Hematopoietic multipotent progenitor cell treated with erythropoietin and hydrocortisone succinate and interleukin-3 and kit ligand, for 8 days (in vitro differentiated cells): ENCODE measurements around the gene OR6B1.
"Not testable (repeated sequence)": the region's sequence is repeated elsewhere in the genome, so short reads cannot be mapped to it uniquely, and the experiment has no call there.

Experiments used
- DNase-seq: peaks from one replicate; pipeline ENCODE4 v3.0.0-alpha.2; 2015

The OR6B1 gene

DNA sequence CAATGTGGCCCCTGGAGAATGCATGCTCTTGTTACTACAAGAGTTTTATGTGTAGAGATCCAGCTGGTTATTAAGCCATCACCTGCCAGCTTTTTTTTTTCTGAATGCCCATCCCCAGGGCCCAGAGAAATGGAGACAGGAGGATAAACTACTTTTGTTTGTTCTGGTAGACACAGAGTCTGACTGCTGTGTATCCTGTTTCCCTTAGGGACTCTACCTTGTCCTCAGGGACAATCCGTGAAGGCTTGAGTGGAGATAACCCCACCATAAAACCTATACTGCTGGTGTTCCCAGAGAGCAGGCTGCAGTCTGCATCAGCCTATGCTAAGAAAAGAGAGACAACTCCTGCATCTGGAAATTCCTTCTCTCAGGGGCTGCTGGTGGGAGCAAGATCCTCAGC is 48.5 kb downstream of the OR6B1 start, which contains the start of gene OR2A5:
Gene OR2A5, plus strand, starts transcription at position 301 of the 400 bp plus-strand sequence. CDS start 1,454 bp downstream, outside the sequence.
- DNase-seq, result no peak

DNA sequence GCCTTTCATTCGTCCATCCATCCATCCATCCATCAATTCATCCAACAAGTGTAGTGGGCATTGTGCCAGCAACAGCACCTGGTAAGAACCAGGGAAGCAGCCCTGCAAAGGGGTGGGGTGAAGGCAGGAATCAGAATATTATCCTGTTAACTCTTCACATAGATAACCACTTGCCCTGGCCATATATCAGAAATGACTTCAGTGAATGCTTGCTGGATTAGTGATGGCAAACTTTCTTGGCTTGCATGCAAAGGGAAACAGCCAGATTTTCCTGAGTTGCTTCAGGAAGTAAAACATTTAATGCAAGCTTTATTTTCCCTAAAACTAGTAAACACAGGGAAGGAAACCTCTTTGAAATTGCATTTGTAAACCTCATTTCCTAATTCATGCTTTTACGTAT is 49.4 kb downstream of the OR6B1 start:
- no peak for DNase-seq

DNA sequence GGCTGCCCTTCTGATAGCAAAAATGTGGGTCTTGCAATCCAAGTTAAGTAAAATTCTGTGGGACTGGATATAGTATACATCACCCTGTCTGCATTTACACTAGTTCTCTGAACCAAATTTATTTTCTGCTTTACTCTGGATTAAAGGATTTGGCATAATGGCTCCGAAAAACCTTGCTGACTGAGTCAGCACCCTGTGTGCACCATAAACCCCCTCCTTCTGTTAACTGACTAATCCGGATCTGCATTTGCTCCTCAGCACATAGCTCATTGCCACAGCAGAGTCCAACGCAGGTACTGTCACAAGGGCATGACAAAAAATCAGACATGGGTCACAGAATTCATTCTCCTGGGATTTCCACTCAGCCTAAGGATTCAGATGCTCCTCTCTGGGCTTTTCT is 50.0 kb downstream of the OR6B1 start:
- DNase-seq, result no peak

DNA sequence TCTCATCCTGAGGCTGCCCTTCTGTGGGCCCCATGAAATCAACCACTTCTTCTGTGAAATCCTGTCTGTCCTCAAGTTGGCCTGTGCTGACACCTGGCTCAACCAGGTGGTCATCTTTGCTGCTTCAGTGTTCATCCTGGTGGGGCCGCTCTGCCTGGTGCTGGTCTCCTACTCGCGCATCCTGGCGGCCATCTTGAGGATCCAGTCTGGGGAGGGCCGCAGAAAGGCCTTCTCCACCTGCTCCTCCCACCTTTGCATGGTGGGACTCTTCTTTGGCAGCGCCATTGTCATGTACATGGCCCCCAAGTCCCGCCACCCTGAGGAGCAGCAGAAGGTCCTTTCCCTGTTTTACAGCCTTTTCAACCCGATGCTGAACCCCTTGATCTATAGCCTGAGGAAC is 50.8 kb downstream of the OR6B1 start:
- DNase-seq, result not testable (repeated sequence)

DNA sequence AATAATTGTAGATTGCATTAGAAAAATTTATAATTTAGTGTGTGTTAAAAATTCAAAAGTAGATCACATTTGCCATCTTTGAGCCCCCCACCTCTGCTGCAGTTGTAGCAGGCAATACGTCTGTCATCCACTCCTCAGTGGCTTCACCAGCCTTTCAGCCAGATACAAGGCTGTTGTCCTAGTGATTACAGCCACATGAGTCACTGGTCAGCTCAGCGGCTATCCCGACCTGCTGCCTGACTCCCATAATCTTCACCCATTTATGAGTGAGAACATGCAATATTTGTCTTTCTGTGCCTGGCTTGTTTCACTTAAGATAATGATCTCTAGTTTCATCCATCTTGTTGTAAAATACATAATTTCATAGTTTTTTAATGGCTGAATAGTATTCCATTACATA is 57.8 kb downstream of the OR6B1 start:
- no peak for DNase-seq
